Measurements from ENCODE around the gene SCN2B.

DNA sequence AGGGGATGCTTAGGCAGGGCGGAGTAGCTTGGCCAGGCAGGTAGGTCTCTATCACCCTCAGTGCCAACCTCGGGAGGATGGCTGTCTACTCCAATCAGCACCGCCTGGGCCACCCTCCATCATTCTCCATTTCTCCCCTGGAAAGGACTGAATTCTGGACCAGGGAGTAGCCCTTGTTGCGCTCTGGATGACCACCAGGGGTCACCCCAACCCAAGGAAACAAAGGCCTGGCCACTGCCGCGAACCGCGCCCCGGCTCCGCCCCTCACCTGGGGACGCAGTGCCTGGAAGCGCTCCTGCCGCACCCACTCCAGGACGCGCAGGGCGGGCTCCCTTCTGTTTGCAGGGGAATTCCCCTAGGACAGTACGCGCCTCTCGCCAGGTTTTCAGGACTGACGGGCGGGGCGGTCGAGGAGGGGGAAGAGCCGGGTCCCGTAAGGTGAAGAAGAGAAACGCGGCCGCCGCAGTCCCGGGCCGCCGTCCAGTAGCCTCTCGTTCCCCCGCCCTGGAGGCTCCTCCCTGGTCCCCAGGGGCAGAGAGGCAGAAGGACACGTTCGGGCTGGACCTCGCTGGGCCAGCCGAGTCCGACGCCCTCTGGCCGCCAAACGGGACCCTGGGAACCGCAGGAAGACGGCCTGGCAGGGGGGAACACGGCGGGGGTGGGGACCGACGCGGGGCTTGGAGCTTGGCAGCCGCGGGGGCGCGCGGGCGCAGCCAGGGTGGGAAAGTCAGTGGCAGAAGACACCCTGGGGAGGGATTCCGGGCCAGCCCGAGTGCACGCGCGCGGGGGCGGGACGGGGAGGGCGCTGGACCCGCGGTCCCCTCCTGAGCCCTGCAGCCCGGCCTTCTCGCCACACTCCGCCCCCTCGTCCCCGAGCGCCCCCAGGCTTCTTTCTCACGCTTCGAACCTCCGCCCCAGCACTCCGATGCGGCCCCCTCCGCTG lies 30.9 kb downstream of the SCN2B start:
- TF ChIP-seq, protein P1, sequence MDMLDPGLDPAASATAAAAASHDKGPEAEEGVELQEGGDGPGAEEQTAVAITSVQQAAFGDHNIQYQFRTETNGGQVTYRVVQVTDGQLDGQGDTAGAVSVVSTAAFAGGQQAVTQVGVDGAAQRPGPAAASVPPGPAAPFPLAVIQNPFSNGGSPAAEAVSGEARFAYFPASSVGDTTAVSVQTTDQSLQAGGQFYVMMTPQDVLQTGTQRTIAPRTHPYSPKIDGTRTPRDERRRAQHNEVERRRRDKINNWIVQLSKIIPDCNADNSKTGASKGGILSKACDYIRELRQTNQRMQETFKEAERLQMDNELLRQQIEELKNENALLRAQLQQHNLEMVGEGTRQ (IDR thresholded peaks at IDR 0.05; ENCODE audit: borderline replicate concordance, low read depth, low read length) = no peak
- no peak for TF ChIP-seq DPF2 (IDR thresholded peaks at IDR 0.05)
